IPS-NIHi7 (cell line): ENCODE results near the gene UBAC2.
A peak's percentile ranks its signal among the peaks of the same experiment; 100 is the strongest.

Source experiments
- DNase-seq: peaks from one replicate; pipeline ENCODE4 v3.0.0; 2012; ENCODE audit warnings: mixed read lengths; ENCODE audit errors: extremely low spot score

The UBAC2 gene

DNA sequence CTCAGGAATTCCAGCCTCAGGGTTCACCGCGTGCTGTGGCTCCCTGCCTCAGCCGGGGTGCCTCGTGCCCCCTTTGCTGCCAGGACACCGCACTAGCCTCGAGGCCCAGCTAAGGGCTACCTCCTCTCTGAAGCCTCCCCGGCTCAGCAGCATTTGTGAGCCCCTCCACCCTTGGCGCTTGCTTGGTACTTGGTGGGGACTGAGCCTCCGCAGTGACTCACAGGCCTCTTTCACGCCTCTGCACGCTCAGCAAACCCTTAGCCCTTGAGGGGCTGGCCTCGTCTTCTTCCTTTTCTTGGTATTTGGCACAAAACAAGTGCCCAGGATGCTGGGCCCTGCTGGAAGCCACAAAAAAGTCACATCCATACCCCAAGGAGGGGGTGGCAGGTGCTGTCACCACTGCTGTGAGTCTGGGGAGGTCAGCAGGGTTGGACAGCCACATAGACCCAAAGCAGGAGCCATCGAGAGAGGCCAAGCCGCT is 215.2 kb downstream of the UBAC2 start:
- DNase-seq: no peak

GRCh38 chr13:99416411-99417121 is 215.9 kb downstream of the UBAC2 start:
- DNase-seq: no peak

DNA sequence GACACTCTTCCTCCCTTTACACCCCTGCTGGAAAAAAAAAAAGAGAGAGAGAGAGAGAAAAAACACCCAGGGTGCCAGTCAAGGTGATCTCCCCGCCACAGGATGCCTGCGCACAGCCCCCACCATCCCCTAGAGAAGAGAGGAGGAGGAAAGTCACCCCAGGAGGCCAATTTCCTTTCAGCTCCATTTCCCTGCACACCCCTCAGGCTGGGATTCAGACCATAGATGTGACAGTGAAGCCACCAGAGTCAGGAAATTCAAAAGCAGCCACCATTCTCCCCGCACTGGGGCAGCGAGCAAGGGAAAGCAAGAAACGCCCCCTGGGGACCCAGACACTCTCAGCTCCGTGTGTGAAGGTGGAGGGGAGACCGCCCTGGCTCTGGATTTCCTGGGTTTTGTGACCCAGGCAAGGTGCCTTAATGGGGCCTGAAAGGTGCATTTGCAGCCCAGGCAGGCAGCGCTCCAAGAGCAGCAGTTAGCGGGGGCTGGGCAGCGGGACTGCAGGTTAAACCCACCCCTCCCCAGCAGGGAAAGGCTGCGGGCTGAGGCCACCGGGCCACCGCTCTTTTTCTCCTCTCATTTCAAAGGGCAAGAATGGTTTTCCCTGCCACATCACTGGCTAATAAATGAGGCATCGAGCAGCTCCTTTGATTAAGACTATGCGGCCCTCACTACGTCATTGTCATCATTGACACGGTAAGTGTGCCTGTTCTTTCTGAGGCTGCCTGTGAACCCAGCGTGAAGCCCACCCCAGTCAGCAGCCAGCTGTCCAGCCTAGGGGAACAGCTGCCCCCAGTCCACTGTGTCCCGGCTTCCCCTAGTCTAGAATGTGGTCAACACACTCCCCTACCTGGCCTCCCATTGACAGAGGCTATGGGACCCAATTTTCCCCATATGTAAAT is 216.8 kb downstream of the UBAC2 start:
- DNase-seq: peak; percentile 55

GRCh38 chr13:99418103-99418842 is 217.6 kb downstream of the UBAC2 start:
- DNase-seq: no peak

DNA sequence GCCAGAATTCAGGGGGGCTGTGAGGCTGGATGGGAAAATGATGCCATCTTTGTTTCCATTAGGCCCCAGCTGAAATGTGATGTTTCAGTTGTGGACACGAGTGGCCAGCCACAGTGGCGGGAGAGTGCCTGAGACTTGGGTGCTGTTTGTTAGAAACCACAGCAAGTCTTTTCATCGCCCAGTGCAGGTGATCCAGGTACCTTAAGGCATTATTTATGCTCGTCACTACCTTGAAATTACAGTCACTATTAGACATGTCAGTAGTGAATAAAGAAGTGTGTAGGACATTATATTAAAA is 218.1 kb downstream of the UBAC2 start:
- no peak for DNase-seq

GRCh38 chr13:99419591-99420243 is 219.1 kb downstream of the UBAC2 start:
- DNase-seq: no peak

- DNase-seq: no peak
Observed at GRCh38 chr13:99421271-99421670, 220.6 kb downstream of the UBAC2 start.

DNA sequence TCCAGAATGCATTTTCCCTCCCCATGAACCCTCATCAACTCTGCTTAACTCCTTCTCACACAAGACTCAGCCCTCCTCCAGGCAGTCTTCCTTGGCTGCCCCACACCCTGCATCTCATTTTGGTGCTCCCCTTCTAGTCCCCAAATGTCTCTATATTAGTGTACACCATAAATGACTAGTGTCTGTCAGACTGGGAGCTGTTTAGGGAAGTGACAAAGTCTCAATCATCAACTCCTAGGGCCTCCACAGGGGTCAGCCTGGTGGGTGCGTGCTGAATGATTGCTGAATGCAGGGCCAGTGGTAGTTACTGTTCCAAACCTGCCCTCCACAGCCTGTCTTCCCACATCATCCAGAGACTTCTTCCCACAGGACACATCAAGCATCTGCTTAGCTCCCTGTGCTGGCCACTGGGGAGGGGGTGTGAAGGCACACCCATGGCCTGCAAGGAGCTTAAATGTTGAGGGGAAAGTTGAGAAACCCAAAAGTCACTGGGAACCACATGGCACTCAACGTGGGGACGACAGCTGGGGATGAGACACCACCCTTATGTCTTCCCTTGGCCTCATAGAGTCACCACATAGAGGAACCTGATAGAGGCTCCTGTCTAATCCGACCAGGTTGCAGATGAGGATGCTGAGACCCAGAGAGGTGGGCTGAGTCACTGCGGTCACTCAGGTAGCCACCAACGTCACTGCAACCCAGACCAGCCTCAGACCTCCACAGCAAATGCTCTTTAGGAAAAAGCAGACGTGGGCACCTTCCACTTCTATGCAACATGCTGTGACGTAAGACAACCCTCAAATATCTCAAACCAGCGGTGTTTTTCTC is 221.3 kb downstream of the UBAC2 start:
- no peak for DNase-seq

DNA sequence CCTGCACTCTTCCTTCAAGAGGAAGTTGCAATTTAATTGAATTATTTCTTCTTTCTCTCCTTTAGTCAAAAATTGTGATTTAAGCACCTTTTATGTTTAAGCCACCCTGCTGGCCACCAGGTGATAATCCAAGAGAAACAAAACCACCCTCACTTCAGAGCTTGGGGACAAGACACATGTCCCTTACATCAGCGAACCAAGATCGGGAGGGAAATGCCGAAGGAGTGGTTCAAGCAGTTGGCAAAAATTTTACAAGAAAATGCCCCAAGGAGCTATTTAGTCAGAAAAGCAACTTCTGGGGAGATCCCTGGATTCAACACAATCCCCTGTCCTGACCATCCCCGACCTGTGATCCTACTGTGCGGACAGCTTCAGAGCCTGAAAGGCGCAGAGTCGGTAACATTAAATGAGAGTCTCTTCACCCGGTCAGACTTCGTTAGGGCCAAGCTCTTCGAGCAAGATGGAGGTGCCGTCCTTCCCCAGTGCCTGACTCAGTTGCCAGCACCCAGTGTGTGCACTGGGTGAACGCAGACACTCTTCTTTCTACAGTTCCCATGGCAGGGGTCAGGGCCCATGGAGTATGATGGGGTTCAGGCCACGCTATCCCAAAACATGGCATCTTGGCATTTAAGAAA is 222.0 kb downstream of the UBAC2 start:
- DNase-seq: no peak

- DNase-seq: no peak
Observed at GRCh38 chr13:99425485-99426341, 225.1 kb downstream of the UBAC2 start.

GRCh38 chr13:99426426-99426825 is 225.8 kb downstream of the UBAC2 start:
- DNase-seq: no peak

GRCh38 chr13:99429670-99430069 is 229.0 kb downstream of the UBAC2 start:
- no peak for DNase-seq

DNA sequence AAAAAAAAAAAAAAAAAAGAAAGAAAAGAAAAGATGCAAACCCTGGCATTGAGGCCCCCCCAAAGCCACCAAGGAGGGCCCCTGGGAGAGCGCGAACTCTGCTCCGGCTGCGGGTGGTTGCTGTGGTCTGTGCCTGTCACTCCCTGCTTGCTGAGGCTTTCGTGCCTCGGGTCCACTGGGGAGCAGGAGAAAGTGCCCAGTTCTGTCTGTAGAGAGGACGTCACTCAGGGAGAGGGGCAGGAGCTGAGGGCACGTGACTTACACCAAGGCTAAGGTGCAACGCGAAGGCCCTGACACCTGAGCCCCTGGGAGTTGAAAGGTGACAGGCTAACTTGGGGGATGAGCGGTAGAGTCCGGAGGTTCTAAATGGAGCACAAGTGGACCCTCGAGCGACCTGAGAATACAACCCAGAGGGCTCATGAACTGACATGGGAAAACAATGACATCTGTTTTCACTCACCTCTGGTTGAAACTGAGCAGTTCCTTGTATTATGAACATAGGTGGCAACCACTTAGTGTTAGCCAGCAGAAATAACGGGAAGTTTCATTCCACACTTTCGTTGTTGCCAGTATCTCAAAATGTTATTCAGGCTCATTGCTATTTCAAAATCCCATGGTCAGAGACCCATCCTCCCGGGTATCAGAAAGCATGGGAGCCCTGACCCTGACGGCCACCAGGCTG is 231.4 kb downstream of the UBAC2 start:
- DNase-seq: no peak

DNA sequence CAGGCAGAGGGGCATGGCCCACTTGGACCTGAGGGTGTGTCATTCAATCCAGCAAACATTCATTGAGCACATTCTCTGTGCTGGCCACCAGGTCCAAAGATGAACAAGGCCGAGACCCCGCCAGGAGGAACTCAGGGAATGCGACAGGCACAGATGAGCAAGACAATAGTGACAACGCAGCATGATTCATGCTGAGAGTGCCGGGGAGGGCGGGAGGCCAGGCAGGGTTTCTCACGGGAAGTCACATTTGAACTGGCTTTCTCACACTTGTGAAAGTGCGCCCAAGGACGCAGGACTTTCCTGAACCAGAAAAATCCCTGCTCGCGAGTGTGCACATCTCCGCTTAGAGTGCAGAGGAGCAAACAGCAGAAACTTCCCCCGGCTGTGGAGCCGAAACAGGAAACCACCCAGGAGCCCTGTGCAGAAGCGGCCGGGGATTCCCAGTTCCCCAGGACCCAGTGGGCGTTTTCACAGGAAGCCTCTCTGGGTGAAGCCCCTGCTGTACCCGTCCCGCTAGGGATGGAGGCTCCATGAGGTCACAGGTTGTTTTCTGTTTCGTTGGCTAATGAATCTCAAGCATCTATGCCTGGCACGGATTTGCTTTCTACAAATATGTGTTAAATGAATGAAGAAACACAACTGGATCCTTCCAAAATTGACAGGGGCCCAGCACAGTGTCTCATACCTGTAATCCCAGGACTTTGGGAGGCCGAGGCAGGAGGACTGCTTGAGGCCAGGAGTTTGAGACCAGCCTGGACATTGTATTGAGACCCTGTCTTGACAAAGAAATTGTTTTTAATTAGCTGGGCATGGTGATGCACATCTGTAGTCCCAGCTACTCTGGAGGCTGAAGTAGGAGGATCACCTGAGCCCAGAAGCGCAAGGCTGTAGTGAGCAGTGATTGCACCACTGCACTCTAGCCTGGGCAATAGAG is 232.2 kb downstream of the UBAC2 start:
- peak; percentile 71 for DNase-seq

DNA sequence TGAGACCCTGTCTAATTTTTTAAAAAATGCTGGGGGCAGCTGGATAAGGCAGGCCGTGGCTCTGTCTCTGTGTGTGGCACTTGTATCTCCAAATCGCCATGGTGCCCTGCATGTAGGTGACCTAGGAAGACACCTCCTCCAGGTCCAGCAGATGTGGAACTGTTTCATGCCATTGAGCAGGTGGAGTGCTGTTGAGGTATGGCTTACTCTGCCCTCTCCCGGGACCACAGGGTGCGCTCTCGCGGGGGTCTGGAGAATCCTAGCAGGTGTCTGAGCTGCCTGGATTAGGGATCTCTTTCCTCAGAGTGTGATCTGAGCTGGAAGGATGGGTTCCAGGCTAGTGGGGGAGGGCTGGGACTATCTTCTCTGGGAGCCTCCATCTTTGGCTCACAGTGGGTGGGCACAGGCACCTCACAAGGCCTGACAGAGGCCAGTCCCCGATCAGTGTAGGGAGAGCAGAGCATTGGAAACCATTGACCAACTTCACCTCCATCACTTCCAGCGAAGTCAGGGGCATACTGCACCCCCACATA is 233.0 kb downstream of the UBAC2 start:
- no peak for DNase-seq

GRCh38 chr13:99434258-99434788 is 233.7 kb downstream of the UBAC2 start:
- peak; percentile 35 for DNase-seq

GRCh38 chr13:99435116-99435515 is 234.5 kb downstream of the UBAC2 start:
- no peak for DNase-seq
